Measurements from ENCODE around the gene USP7.

The USP7 gene

DNA sequence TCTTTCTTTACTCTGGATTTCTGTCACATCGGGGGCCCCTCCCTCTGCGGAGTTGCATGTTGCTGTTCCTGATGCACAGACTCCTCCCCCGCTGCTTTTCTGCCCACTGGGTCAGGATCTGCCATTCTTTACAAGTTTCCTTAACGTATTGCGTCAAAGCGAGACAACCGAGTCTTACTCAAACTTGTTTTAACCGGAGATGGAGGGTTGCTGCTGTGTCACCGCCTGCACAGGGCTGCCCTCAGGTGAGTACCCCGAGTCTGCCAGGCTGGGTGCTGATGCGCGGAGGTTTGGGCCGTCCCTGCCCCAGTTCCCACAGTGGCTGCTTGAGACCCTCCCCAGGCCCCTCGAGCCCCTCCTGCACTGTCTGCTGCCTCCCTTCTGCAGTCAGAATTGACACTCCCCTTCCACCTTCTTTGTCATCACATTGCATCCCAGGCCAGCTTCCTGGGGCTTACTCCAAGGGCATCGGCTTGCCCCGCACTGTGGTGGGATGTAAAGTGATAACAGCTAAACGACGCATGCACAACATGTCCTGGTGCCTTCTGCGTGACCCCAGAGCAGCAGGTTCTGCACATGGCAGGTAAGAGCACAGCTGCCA is 114.2 kb downstream of the USP7 start:
- H3K27ac ChIP-seq (replicated peaks), result no peak overlapping the region; the same call in 1 of the 2 replicates
- no peak for DNase-seq (ENCODE audit: low read depth in 1 of 2, low spot score in 1 of 2)

DNA sequence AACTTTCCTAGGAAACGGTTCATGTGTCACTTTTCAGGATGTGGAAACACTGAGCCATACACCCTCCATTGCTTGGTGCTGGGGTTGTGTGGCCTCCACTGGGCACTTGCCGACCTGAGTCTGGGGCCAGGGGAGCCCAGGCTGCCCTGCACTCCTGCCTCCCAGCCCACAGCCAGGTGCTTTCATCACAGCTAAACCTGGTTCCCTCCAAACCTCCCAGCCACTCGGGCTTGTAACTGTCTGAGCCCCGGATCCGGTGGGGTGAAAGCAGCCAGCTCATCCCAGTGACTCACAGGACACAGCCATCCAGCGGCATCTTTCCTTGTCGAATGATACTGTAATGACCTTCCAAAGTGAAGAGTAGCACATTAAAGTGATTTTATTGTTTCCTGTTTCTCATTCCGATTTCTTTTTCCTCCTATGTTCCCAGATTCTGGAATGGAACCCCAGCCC is 114.7 kb downstream of the USP7 start:
- no peak for DNase-seq (ENCODE audit: low read depth in 1 of 2, low spot score in 1 of 2)
- Histone ChIP-seq H3K4me3 (replicated peaks; ENCODE audit: insufficient read depth, low read length) (no peak overlapping the region), H3K27me3 (ENCODE audit: insufficient read depth, poor library complexity, severe bottlenecking) (no peaks in the 10 kb centered on the region), H3K27ac (replicated peaks) (no peak overlapping the region)
- TF ChIP-seq SPI1 (IDR thresholded peaks at IDR 0.05; ENCODE audit: borderline replicate concordance, low read depth) (no peak), POLR2AphosphoS5 (IDR thresholded peaks at IDR 0.05; ENCODE audit: low read depth) (no peak), GABPA (IDR thresholded peaks at IDR 0.05; ENCODE audit: low read depth) (no peak)
- TF ChIP-seq, protein P1, sequence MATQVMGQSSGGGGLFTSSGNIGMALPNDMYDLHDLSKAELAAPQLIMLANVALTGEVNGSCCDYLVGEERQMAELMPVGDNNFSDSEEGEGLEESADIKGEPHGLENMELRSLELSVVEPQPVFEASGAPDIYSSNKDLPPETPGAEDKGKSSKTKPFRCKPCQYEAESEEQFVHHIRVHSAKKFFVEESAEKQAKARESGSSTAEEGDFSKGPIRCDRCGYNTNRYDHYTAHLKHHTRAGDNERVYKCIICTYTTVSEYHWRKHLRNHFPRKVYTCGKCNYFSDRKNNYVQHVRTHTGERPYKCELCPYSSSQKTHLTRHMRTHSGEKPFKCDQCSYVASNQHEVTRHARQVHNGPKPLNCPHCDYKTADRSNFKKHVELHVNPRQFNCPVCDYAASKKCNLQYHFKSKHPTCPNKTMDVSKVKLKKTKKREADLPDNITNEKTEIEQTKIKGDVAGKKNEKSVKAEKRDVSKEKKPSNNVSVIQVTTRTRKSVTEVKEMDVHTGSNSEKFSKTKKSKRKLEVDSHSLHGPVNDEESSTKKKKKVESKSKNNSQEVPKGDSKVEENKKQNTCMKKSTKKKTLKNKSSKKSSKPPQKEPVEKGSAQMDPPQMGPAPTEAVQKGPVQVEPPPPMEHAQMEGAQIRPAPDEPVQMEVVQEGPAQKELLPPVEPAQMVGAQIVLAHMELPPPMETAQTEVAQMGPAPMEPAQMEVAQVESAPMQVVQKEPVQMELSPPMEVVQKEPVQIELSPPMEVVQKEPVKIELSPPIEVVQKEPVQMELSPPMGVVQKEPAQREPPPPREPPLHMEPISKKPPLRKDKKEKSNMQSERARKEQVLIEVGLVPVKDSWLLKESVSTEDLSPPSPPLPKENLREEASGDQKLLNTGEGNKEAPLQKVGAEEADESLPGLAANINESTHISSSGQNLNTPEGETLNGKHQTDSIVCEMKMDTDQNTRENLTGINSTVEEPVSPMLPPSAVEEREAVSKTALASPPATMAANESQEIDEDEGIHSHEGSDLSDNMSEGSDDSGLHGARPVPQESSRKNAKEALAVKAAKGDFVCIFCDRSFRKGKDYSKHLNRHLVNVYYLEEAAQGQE (IDR thresholded peaks at IDR 0.05; ENCODE audit: insufficient replicate concordance, low read depth), result no peak
- TF ChIP-seq, protein P2, sequence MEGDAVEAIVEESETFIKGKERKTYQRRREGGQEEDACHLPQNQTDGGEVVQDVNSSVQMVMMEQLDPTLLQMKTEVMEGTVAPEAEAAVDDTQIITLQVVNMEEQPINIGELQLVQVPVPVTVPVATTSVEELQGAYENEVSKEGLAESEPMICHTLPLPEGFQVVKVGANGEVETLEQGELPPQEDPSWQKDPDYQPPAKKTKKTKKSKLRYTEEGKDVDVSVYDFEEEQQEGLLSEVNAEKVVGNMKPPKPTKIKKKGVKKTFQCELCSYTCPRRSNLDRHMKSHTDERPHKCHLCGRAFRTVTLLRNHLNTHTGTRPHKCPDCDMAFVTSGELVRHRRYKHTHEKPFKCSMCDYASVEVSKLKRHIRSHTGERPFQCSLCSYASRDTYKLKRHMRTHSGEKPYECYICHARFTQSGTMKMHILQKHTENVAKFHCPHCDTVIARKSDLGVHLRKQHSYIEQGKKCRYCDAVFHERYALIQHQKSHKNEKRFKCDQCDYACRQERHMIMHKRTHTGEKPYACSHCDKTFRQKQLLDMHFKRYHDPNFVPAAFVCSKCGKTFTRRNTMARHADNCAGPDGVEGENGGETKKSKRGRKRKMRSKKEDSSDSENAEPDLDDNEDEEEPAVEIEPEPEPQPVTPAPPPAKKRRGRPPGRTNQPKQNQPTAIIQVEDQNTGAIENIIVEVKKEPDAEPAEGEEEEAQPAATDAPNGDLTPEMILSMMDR (IDR thresholded peaks at IDR 0.05; ENCODE audit: insufficient read depth, low read length), result no peak

More for the DNA sequence above, 114.2 kb downstream of the USP7 start:
- no peak for TF ChIP-seq SPI1 (IDR thresholded peaks at IDR 0.05; ENCODE audit: borderline replicate concordance, low read depth)
- TF ChIP-seq POLR2AphosphoS5 (IDR thresholded peaks at IDR 0.05; ENCODE audit: low read depth), result no peak
- TF ChIP-seq GABPA (IDR thresholded peaks at IDR 0.05; ENCODE audit: low read depth), result no peak
- TF ChIP-seq, protein P1 (IDR thresholded peaks at IDR 0.05; ENCODE audit: insufficient replicate concordance, low read depth), result no peak
- TF ChIP-seq, protein P2 (IDR thresholded peaks at IDR 0.05; ENCODE audit: insufficient read depth, low read length), result no peak
- no peak overlapping the region for H3K4me3 ChIP-seq (replicated peaks; ENCODE audit: insufficient read depth, low read length)
- no peaks in the 10 kb centered on the region for H3K27me3 ChIP-seq (ENCODE audit: insufficient read depth, poor library complexity, severe bottlenecking)

DNA sequence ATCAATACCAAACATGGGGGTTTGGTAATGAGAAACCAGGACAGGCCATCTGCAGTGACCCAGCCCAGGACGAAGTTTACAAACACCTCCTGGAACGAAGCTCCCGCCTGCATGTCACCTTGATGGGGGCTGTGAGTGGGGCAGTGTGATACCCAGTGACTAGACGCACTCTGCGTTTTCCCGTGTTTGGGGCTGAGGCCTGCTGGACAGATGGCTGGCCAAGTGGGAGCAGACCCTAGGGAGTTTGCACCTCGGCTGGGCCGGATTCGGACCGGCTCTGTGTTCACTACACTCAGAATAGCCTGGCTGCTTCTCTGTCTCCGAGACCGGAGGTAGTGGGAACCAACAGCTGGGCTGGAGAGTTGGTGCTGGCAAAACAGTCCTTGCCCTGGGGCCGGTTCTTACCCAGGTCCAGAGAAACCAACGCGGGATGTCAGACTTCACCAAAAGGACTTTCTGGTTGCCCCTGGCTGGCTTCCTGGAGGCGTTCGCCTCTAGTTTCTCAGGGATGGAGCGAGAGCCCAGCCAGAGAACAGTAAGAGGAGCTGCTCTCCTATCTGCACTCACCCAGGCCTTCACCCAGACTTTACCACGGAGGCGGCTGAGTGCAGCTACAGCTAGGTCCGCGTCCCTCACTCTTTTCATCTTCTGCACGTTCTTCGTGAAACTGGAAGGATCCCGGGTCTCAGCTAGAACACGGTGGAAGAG is 115.3 kb downstream of the USP7 start:
- no peaks in the 10 kb centered on the region for H3K27me3 ChIP-seq (ENCODE audit: insufficient read depth, poor library complexity, severe bottlenecking)
- H3K4me3 ChIP-seq (replicated peaks; ENCODE audit: insufficient read depth, low read length), result no peak overlapping the region
- no peak for DNase-seq (ENCODE audit: low read depth in 1 of 2, low spot score in 1 of 2)
- TF ChIP-seq GABPA (IDR thresholded peaks at IDR 0.05; ENCODE audit: low read depth) (no peak), POLR2AphosphoS5 (IDR thresholded peaks at IDR 0.05; ENCODE audit: low read depth) (no peak), SPI1 (IDR thresholded peaks at IDR 0.05; ENCODE audit: borderline replicate concordance, low read depth) (no peak)
- TF ChIP-seq, protein P2 (IDR thresholded peaks at IDR 0.05; ENCODE audit: insufficient read depth, low read length), result no peak
- TF ChIP-seq, protein P1 (IDR thresholded peaks at IDR 0.05; ENCODE audit: insufficient replicate concordance, low read depth), result no peak
- no peak overlapping the region for H3K27ac ChIP-seq (replicated peaks)

Data from HL-60 (cell line).